PC-9 (cell line): ENCODE data around the gene LRRFIP1. TPM values are rescaled to one million over a fixed set of nuclear protein-coding genes. Genes with fewer than 3 reads are reported as not detected.

ENCODE experiments used
- BruUV-seq: library from RNA; stranded (reverse); fragments of 400-500 nt; replicated peaks from 2 replicates; lab custom pipeline; 2021; lab: Mats Ljungman, UMichigan
- CTCF ChIA-PET: fragments of 300-600 bp; sonication (Branson Sonifier 250); formaldehyde crosslinking; loops from one replicate; lab custom pipeline; 2022; ENCODE audit warnings: antibody characterized with exemption; lab: Charles Lee
- POLR2A ChIA-PET: fragments of 300-600 bp; sonication (Branson Sonifier 250); formaldehyde crosslinking; loops from one replicate; lab custom pipeline; 2022; ENCODE audit warnings: antibody characterized with exemption; ENCODE audit not compliant: unreplicated experiment; lab: Charles Lee
- DNase-seq, 2 experiments: peaks; one replicate each; pipeline versions ENCODE4 v3.0.0 to v3.0.0-alpha.2; 2015 to 2022; ENCODE audit warnings: mixed read lengths in 1 of 2
- H2AFZ ChIP-seq: fragments of 200-600 bp; sonication (generic); 2 replicates; pipeline ENCODE4 v1.8.1; 2017; ENCODE audit warnings: antibody characterized with exemption
- H3F3A ChIP-seq: fragments of 200-600 bp; sonication (generic); 2 replicates; pipeline ENCODE4 v1.8.1; 2017; ENCODE audit warnings: antibody characterized with exemption, mild to moderate bottlenecking, low read depth; ENCODE audit not compliant: insufficient read depth
- H3K27ac ChIP-seq: fragments of 200-600 bp; sonication (generic); 2 replicates; pipeline ENCODE4 v1.6.1; 2016; ENCODE audit warnings: mixed run types
- H3K27me3 ChIP-seq: fragments of 200-600 bp; sonication (generic); 2 replicates; pipeline ENCODE4 v1.6.1; 2016; ENCODE audit warnings: low read depth, mixed run types; ENCODE audit not compliant: insufficient read depth
- H3K36me3 ChIP-seq: fragments of 200-600 bp; sonication (generic); 2 replicates; pipeline ENCODE4 v1.6.1; 2016; ENCODE audit warnings: low read depth, mixed run types
- H3K4me1 ChIP-seq: fragments of 200-600 bp; sonication (generic); replicated peaks from 2 replicates; pipeline ENCODE4 v1.6.1; 2016; ENCODE audit warnings: mixed run types; ENCODE audit not compliant: insufficient read depth
- H3K4me2 ChIP-seq: fragments of 200-600 bp; sonication (generic); 2 replicates; pipeline ENCODE4 v1.6.1; 2017; ENCODE audit warnings: mixed run types
- H3K4me3 ChIP-seq: fragments of 200-600 bp; sonication (generic); 2 replicates; pipeline ENCODE4 v1.6.1; 2016; ENCODE audit warnings: mixed run types
- H3K79me2 ChIP-seq: fragments of 200-600 bp; sonication (generic); 2 replicates; pipeline ENCODE4 v1.6.1; 2017; ENCODE audit warnings: low read depth, mixed run types
- H3K9me2 ChIP-seq: fragments of 200-600 bp; sonication (generic); 2 replicates; pipeline ENCODE4 v1.8.1; 2017; ENCODE audit warnings: mild to moderate bottlenecking; ENCODE audit not compliant: insufficient read depth
- H3K9me3 ChIP-seq: fragments of 200-600 bp; sonication (generic); 2 replicates; pipeline ENCODE4 v1.8.1; 2016; ENCODE audit warnings: low read depth; ENCODE audit not compliant: insufficient read depth
- H4K20me1 ChIP-seq: fragments of 200-600 bp; sonication (generic); 2 replicates; pipeline ENCODE4 v1.8.1; 2017; ENCODE audit not compliant: insufficient read depth
- EZH2 ChIP-seq: fragments of 200-600 bp; sonication (generic); IDR thresholded peaks from 2 replicates; pipeline ENCODE4 v1.8.0; 2017; ENCODE audit warnings: antibody characterized with exemption, low read depth
- intact Hi-C: fragments of 100-400 bp; cut with micrococcal nuclease; formaldehyde crosslinking; loops from one replicate; pipeline ENCODE4 v1.10.0; 2022; ENCODE audit not compliant: unreplicated experiment
- total RNA-seq: library from RNA; stranded (reverse); gene quantifications from 2 replicates; pipeline ENCODE4 v1.2.3, GENCODE V29; 2021
- TF ChIP-seq, protein P1 (sequence below): fragments of 200-600 bp; sonication (generic); conservative IDR thresholded peaks from 2 replicates; pipeline ENCODE4 v1.6.1; 2017; ENCODE audit warnings: mixed run types, antibody characterized with exemption, mild to moderate bottlenecking, moderate library complexity

LRRFIP1 gene
- total RNA-seq, 1 experiment from 2014 or later: 238 TPM

DNA sequence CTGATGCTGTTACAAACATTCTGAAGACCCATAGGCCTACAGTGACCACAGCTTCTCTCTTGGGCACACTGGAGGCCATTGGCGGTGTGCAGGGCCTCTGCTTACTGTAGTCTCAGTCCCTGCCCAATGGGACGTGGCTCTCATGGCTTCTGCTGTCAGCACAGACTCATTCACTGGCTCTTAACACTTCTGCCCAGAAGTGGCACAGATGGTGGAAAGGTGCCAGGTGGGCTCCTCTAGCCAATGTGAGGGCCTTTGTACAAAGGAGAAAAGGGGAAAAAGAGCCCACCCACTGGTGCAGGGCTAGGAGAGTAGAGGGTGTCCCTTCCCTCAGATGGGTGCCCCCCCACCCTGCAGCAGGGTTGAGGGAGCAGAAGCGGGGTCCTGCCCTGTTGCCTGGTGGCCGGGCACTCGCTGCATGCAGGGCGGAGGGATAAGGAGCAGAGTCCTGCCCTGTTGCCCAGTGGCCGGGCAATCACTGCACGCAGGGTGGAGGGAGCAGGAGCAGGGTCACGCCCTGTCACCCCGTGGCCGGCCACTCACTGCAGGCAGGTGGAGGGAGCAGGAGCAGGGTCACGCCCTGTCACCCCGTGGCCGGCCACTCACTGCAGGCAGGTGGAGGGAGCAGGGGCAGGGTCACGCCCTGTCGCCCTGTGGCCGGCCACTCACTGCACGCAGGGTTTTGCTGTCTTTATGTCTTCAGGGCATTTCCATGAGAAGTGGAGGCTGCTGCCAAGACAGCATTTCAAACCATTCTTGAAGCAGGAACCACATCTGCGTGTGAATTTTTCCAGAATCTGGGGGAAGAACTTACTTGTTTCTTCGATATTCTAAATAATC lies 20.0 kb downstream of the LRRFIP1 start:
- H3K4me1 ChIP-seq: peaks cover 19% of the 10 kb centered on the region
- no peaks in the 10 kb centered on the region for H3K27me3 ChIP-seq
- H3K79me2 ChIP-seq: no peaks in the 10 kb centered on the region
- TF ChIP-seq EZH2: no peak
- TF ChIP-seq, protein P1, sequence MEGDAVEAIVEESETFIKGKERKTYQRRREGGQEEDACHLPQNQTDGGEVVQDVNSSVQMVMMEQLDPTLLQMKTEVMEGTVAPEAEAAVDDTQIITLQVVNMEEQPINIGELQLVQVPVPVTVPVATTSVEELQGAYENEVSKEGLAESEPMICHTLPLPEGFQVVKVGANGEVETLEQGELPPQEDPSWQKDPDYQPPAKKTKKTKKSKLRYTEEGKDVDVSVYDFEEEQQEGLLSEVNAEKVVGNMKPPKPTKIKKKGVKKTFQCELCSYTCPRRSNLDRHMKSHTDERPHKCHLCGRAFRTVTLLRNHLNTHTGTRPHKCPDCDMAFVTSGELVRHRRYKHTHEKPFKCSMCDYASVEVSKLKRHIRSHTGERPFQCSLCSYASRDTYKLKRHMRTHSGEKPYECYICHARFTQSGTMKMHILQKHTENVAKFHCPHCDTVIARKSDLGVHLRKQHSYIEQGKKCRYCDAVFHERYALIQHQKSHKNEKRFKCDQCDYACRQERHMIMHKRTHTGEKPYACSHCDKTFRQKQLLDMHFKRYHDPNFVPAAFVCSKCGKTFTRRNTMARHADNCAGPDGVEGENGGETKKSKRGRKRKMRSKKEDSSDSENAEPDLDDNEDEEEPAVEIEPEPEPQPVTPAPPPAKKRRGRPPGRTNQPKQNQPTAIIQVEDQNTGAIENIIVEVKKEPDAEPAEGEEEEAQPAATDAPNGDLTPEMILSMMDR: no peak
- no peak overlapping the region for H2AFZ ChIP-seq
- no peak overlapping the region for H3K27ac ChIP-seq
- intact Hi-C loops: no loop called here
- ChIA-PET CTCF (interaction anchor here (0.6 kb wide), 2 partner anchors 135 to 805 kb away, joined by 3 to 10 read pairs; no protein-coding TSS in a partner anchor), POLR2A (no interaction called here)
- H3K9me2 ChIP-seq: no peaks in the 10 kb centered on the region
- no peaks in the 10 kb centered on the region for H4K20me1 ChIP-seq
- no peak overlapping the region for H3K4me2 ChIP-seq
- no peaks in the 10 kb centered on the region for H3K9me3 ChIP-seq
- no peak for DNase-seq
- no TSS peak for BruUV-seq
- peaks cover 8% of the 10 kb centered on the region; the same call in 1 of the 2 replicates for H3F3A ChIP-seq
- H3K4me3 ChIP-seq: no peak overlapping the region
- no peaks in the 10 kb centered on the region for H3K36me3 ChIP-seq

DNA sequence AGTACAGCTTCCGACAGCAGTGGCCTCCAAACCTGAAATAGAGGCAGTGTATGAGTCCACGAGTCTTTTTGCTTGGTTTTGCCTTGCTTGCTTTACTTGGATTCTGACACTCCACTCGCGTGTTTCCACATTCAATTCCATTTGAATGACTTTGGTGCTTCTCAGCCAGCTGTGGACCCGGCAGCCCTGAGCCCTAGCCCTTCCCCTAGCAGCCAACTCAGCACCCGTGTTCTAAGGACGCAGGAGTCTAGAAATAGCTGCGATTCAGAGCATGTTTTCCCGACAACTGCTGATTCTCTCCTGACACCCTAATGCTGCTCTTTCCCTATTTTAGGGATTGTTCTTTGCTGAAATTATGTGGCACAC lies 20.6 kb downstream of the LRRFIP1 start:
- no peaks in the 10 kb centered on the region for H4K20me1 ChIP-seq
- POLR2A ChIA-PET: no interaction called here
- no peaks in the 10 kb centered on the region for H3K36me3 ChIP-seq
- no peak overlapping the region for H3K27ac ChIP-seq
- no peak overlapping the region for H3K4me3 ChIP-seq
- no peak overlapping the region for H3K4me2 ChIP-seq
- intact Hi-C loops: no loop called here
- no peaks in the 10 kb centered on the region for H3K9me2 ChIP-seq
- CTCF ChIA-PET: no interaction called here
- no TSS peak for BruUV-seq
- no peak overlapping the region for H2AFZ ChIP-seq
- no peaks in the 10 kb centered on the region for H3K9me3 ChIP-seq
- no peaks in the 10 kb centered on the region for H3K27me3 ChIP-seq
- no peak for DNase-seq
- peaks cover 8% of the 10 kb centered on the region; the same call in 1 of the 2 replicates for H3F3A ChIP-seq
- peaks cover 19% of the 10 kb centered on the region for H3K4me1 ChIP-seq
- H3K79me2 ChIP-seq: no peaks in the 10 kb centered on the region
- TF ChIP-seq, protein P1: no peak
- no peak for TF ChIP-seq EZH2

DNA sequence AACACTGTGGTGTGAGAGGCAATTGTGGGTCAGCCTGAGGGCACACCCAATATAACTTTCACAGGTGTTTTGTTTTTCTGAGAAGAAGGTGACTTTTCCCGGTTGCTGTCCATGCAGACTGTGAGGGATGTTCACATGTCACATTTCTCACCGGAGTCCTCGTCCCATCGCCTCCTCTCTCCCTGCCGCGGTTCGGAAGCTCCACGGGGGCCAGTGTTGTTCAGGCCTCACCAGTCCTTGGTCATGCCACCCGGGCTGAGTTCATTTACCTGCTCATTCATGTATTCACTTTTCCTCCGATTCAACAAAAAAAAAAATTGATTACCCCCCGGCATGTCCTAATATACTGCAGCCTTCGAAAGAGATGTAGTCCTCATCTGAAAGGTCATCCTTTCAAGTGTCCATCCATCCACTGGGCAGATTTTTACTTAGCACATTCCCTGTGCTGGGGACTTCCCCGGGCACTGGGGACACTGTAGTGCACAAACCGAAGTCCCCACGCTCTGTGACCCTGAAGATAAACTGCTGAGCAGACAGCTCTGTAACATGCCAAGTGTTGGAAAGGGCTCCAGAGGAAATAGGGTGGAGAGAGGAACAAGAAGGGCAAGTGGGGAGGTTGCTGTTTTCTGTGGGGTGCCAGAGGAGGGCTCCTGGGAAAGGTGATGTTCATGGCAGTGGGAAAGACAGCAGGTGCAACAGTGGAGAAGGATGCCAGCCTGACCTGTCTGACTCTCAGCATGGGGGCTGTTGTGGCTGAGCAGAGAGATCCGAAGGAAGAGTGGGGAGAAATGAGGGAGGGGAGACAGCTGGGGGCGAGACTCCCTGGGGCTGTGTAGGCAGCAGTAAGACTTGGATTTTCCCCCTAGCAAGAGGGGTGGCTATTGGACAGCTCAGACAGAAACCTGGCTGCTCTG lies 22.4 kb downstream of the LRRFIP1 start:
- no peaks in the 10 kb centered on the region for H4K20me1 ChIP-seq
- H3F3A ChIP-seq: peaks cover 8% of the 10 kb centered on the region; the same call in 1 of the 2 replicates
- peaks cover 19% of the 10 kb centered on the region for H3K4me1 ChIP-seq
- ChIA-PET CTCF (no interaction called here), POLR2A (no interaction called here)
- H3K9me2 ChIP-seq: no peaks in the 10 kb centered on the region
- BruUV-seq: no TSS peak
- intact Hi-C loops: loop anchor here (1.0 to 2.0 kb wide), 4 partner anchors 11 to 59 kb away; partner anchors contain the start of gene RAB17
- H2AFZ ChIP-seq: no peak overlapping the region
- H3K36me3 ChIP-seq: no peaks in the 10 kb centered on the region
- H3K9me3 ChIP-seq: no peaks in the 10 kb centered on the region
- H3K4me2 ChIP-seq: peak overlapping the region; percentile 51
- no peak overlapping the region for H3K4me3 ChIP-seq
- DNase-seq: no peak
- H3K79me2 ChIP-seq: no peaks in the 10 kb centered on the region
- H3K27ac ChIP-seq: no peak overlapping the region
- TF ChIP-seq, protein P1: no peak
- TF ChIP-seq EZH2: no peak
- no peaks in the 10 kb centered on the region for H3K27me3 ChIP-seq
